Ishikawa (cell line): ENCODE results near the gene JPH3.

ENCODE experiments used
- RAD21 ChIP-seq: IDR thresholded peaks from 2 replicates; pipeline ENCODE4 v1.6.1; 2012; ENCODE audit warnings: low read depth
- TF ChIP-seq, protein P1 (sequence below): IDR thresholded peaks from 2 replicates; pipeline ENCODE4 v1.6.1; 2012; ENCODE audit warnings: low read depth, mild to moderate bottlenecking

DNA sequence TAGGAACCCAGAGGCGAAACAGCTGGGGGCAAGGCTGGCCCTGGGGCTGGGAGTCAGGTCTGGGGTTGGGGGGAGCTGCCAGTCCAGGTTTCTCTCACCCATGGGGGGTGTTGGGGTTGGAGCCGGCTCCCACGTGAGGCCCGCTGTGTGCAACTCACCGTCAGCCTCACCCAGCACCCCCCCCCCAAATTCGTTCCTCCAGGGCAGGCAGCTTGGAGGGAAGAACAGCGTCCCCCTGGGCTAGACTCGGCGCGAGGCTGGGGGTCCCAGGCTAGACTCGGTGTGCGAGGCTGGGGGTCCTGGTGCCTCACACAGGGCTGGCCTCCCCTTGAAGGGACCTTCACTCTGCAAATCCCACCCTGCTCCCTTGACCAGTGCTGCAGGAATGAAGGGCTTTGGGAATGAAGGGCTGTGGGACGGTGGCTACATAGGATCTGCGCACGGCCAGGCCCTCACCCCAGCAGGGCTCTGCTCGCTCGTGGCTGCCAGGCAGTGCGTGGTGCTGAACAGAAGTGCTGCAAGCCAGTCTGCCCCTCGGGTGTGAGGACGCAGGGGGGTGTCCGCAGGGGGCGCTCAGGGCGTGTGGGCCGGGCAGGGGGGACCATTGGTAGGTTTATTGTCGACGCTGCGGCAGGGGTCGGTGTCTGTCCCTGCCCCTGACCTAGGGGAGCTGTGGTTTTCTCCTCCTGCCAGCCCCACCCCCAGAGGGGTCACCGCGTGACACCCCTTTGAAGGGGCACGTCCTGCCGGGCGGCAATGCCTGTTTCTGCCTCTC lies 88.8 kb downstream of the JPH3 start:
- TF ChIP-seq, protein P1, sequence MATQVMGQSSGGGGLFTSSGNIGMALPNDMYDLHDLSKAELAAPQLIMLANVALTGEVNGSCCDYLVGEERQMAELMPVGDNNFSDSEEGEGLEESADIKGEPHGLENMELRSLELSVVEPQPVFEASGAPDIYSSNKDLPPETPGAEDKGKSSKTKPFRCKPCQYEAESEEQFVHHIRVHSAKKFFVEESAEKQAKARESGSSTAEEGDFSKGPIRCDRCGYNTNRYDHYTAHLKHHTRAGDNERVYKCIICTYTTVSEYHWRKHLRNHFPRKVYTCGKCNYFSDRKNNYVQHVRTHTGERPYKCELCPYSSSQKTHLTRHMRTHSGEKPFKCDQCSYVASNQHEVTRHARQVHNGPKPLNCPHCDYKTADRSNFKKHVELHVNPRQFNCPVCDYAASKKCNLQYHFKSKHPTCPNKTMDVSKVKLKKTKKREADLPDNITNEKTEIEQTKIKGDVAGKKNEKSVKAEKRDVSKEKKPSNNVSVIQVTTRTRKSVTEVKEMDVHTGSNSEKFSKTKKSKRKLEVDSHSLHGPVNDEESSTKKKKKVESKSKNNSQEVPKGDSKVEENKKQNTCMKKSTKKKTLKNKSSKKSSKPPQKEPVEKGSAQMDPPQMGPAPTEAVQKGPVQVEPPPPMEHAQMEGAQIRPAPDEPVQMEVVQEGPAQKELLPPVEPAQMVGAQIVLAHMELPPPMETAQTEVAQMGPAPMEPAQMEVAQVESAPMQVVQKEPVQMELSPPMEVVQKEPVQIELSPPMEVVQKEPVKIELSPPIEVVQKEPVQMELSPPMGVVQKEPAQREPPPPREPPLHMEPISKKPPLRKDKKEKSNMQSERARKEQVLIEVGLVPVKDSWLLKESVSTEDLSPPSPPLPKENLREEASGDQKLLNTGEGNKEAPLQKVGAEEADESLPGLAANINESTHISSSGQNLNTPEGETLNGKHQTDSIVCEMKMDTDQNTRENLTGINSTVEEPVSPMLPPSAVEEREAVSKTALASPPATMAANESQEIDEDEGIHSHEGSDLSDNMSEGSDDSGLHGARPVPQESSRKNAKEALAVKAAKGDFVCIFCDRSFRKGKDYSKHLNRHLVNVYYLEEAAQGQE = no peak
- TF ChIP-seq RAD21 = no peak
